IMR-90 (cell line): ENCODE results near the gene TRPM3. TPM values are rescaled to one million over a fixed set of nuclear protein-coding genes. Genes with fewer than 3 reads are reported as not detected.

ENCODE experiments used
- ATAC-seq: fragments of 200-7000 bp; cut with Tn5 transposase; 2 replicates; pipeline ENCODE4 v1.9.1; 2020; ENCODE audit warnings: low read depth, mild to moderate bottlenecking, moderate library complexity
- BruUV-seq: library from RNA; stranded (reverse); fragments of 400-500 nt; replicated peaks from 2 replicates; lab custom pipeline; 2021; lab: Mats Ljungman, UMichigan
- CTCF ChIA-PET: fragments of 300-600 bp; formaldehyde crosslinking; extraction: SDS; loops from one replicate; lab custom pipeline; 2021; ENCODE audit warnings: antibody characterized with exemption; lab: Yijun Ruan, JAX
- POLR2A ChIA-PET: fragments of 300-600 bp; sonication (Branson Sonifier 250); formaldehyde crosslinking; loops from one replicate; lab custom pipeline; 2022; ENCODE audit warnings: antibody characterized with exemption; ENCODE audit not compliant: unreplicated experiment; lab: Charles Lee
- DNase-seq: peaks from one replicate; pipeline ENCODE4 v3.0.0; 2013
- H2AFZ ChIP-seq: replicated peaks from 2 replicates; pipeline ENCODE3; 2013; ENCODE audit warnings: low read length, mild to moderate bottlenecking; ENCODE audit not compliant: poor library complexity
- H2AK5ac ChIP-seq: 2 replicates; pipeline ENCODE4 v1.6.1; 2013; ENCODE audit warnings: low read depth, low read length, inconsistent platforms
- H2AK9ac ChIP-seq: replicated peaks from 2 replicates; pipeline ENCODE3; 2013; ENCODE audit warnings: mild to moderate bottlenecking, low read depth, low read length, moderate library complexity; ENCODE audit not compliant: poor library complexity
- H2BK120ac ChIP-seq: 2 replicates; pipeline ENCODE4 v1.6.1; 2013; ENCODE audit warnings: low read depth, low read length, inconsistent platforms
- H2BK15ac ChIP-seq: 3 replicates; pipeline ENCODE4 v1.6.1; 2013; ENCODE audit warnings: low read depth, low read length, inconsistent platforms
- H2BK20ac ChIP-seq: 2 replicates; pipeline ENCODE4 v1.6.1; 2013; ENCODE audit warnings: low read depth, mild to moderate bottlenecking, inconsistent platforms, low read length, moderate library complexity
- H2BK5ac ChIP-seq: 2 replicates; pipeline ENCODE4 v1.6.1; 2013; ENCODE audit warnings: mild to moderate bottlenecking, low read depth, low read length, inconsistent platforms; ENCODE audit not compliant: poor library complexity, severe bottlenecking
- H3K14ac ChIP-seq: replicated peaks from 2 replicates; pipeline ENCODE4 v1.6.1; 2013; ENCODE audit warnings: low read depth, low read length, inconsistent platforms
- H3K18ac ChIP-seq: 2 replicates; pipeline ENCODE4 v1.6.1; 2013; ENCODE audit warnings: low read depth, low read length, control low read depth
- H3K23ac ChIP-seq: 2 replicates; pipeline ENCODE4 v1.6.1; 2013; ENCODE audit warnings: low read depth, low read length, inconsistent platforms
- H3K27ac ChIP-seq: 2 replicates; pipeline ENCODE4 v1.5.1; 2013; ENCODE audit warnings: mild to moderate bottlenecking, control low read depth, low read length; ENCODE audit not compliant: insufficient read depth
- H3K27me3 ChIP-seq: 2 replicates; pipeline ENCODE4 v1.6.1; 2013; ENCODE audit warnings: low read length; ENCODE audit not compliant: control insufficient read depth, insufficient read depth
- H3K36me3 ChIP-seq: 2 replicates; pipeline ENCODE4 v1.6.1; 2013; ENCODE audit warnings: low read length, mixed read lengths; ENCODE audit not compliant: control insufficient read depth, insufficient read depth
- H3K4ac ChIP-seq: 2 replicates; pipeline ENCODE4 v1.6.1; 2013; ENCODE audit warnings: low read depth, low read length, inconsistent platforms
- H3K4me1 ChIP-seq: 2 replicates; pipeline ENCODE4 v1.6.1; 2013; ENCODE audit warnings: low read length, mixed read lengths; ENCODE audit not compliant: control insufficient read depth, insufficient read depth
- H3K4me2 ChIP-seq: 2 replicates; pipeline ENCODE4 v1.6.1; 2013; ENCODE audit warnings: low read depth, mild to moderate bottlenecking, control low read depth, low read length, moderate library complexity
- H3K4me3 ChIP-seq: 2 replicates; pipeline ENCODE4 v1.5.1; 2013; ENCODE audit warnings: low read depth, mild to moderate bottlenecking, control low read depth, low read length, moderate library complexity; ENCODE audit not compliant: insufficient read depth
- H3K56ac ChIP-seq: 2 replicates; pipeline ENCODE4 v1.6.1; 2013; ENCODE audit warnings: low read length, inconsistent platforms; ENCODE audit not compliant: insufficient read depth; ENCODE audit errors: extremely low read depth
- H3K79me1 ChIP-seq, 2 experiments: 2 replicates each; pipeline ENCODE4 v1.6.1; 2013; ENCODE audit warnings: low read length in 2 of 2, inconsistent platforms in 1 of 2, low read depth in 1 of 2
- H3K9ac ChIP-seq: 2 replicates; pipeline ENCODE4 v1.6.1; 2013; ENCODE audit warnings: low read depth, low read length, control low read depth
- H3K9me1 ChIP-seq: 2 replicates; pipeline ENCODE4 v1.6.1; 2013; ENCODE audit warnings: low read length, inconsistent platforms; ENCODE audit not compliant: insufficient read depth
- H3K9me3 ChIP-seq: 2 replicates; pipeline ENCODE4 v1.6.1; 2013; ENCODE audit warnings: low read length; ENCODE audit not compliant: control insufficient read depth, insufficient read depth
- H4K20me1 ChIP-seq: 2 replicates; pipeline ENCODE4 v1.6.1; 2013; ENCODE audit warnings: low read length, inconsistent platforms; ENCODE audit not compliant: insufficient read depth
- H4K5ac ChIP-seq: 2 replicates; pipeline ENCODE4 v1.6.1; 2013; ENCODE audit warnings: mild to moderate bottlenecking, low read depth, low read length, control low read depth
- H4K8ac ChIP-seq, 2 experiments: 2 replicates each; pipeline ENCODE4 v1.6.1; 2013; ENCODE audit warnings: low read depth in 2 of 2, low read length in 2 of 2, control low read depth in 1 of 2, inconsistent platforms in 1 of 2
- H4K91ac ChIP-seq: 2 replicates; pipeline ENCODE4 v1.6.1; 2013; ENCODE audit warnings: low read depth, low read length, inconsistent platforms; ENCODE audit not compliant: insufficient read depth
- BHLHE40 ChIP-seq: fragments of 150-350 bp; IDR thresholded peaks from 2 replicates; pipeline ENCODE4 v1.6.1; 2016; ENCODE audit warnings: mild to moderate bottlenecking, low read depth, low read length
- CHD1 ChIP-seq: IDR thresholded peaks from 2 replicates; pipeline ENCODE4 v1.6.1; 2012; ENCODE audit warnings: low read depth, low read length, improper control_type of control experiment
- FOS ChIP-seq: fragments of 150-350 bp; IDR thresholded peaks from 2 replicates; pipeline ENCODE4 v1.6.1; 2016; ENCODE audit warnings: low read depth, low read length
- MAFK ChIP-seq: IDR thresholded peaks from 2 replicates; pipeline ENCODE4 v1.6.1; 2012; ENCODE audit warnings: low read depth, low read length, improper control_type of control experiment
- MAZ ChIP-seq: IDR thresholded peaks from 2 replicates; pipeline ENCODE4 v1.6.1; 2012; ENCODE audit warnings: low read depth, mild to moderate bottlenecking, low read length, improper control_type of control experiment, moderate library complexity, borderline replicate concordance
- NFE2L2 ChIP-seq: fragments of 150-350 bp; IDR thresholded peaks from 2 replicates; pipeline ENCODE4 v1.6.1; 2016; ENCODE audit warnings: low read depth, mild to moderate bottlenecking, low read length
- POLR2A ChIP-seq: IDR thresholded peaks from 2 replicates; pipeline ENCODE4 v1.6.1; 2012; ENCODE audit warnings: mild to moderate bottlenecking, low read depth, low read length
- RFX5 ChIP-seq: IDR thresholded peaks from 2 replicates; pipeline ENCODE4 v1.8.0; 2012; ENCODE audit warnings: low read depth, mild to moderate bottlenecking, low read length, moderate library complexity
- SMC3 ChIP-seq: fragments of 150-350 bp; IDR thresholded peaks from 2 replicates; pipeline ENCODE4 v1.6.1; 2016; ENCODE audit warnings: low read depth, mild to moderate bottlenecking, antibody characterized with exemption, low read length, moderate library complexity
- WGBS, 2 experiments: methylation state at CpG; one replicate each; pipeline versions ENCODE4 v1.1.5 to v1.1.7; 2013; ENCODE audit warnings: missing lambda C conversion rate in 2 of 2; ENCODE audit not compliant: insufficient read length in 1 of 2; ENCODE audit errors: extremely low coverage in 2 of 2; 5-methylcytosine and 5-hydroxymethylcytosine counted together
- dilution Hi-C: fragments of 300-500 bp; cut with HindIII; formaldehyde crosslinking; loops from one replicate; pipeline ENCODE4 v1.14.3; 2018; ENCODE audit warnings: low sequenced_read_pairs; ENCODE audit not compliant: unreplicated experiment
- in situ Hi-C: fragments of 300-500 bp; cut with MboI; formaldehyde crosslinking; loops from 3 replicates; pipeline ENCODE4 v1.14.3; 2019; ENCODE audit warnings: low sequenced_read_pairs, inconsistent platforms, mixed read lengths
- intact Hi-C: fragments of 100-400 bp; cut with micrococcal nuclease; formaldehyde crosslinking; loops from 2 replicates; pipeline ENCODE4 v1.10.0; 2022
- polyA plus RNA-seq, 3 experiments: library from polyadenylated mRNA; depleted of rRNA; stranded (reverse); fragments of >200 nt; gene quantifications; 2 replicates each; pipeline ENCODE4 v1.2.3, GENCODE V29; 2012; ENCODE audit warnings: low replicate concordance in 1 of 3
- total RNA-seq: library from RNA; depleted of rRNA; stranded (reverse); fragments of >200 nt; gene quantifications from 2 replicates; pipeline ENCODE4 v1.2.3, GENCODE V29; 2012
- TF ChIP-seq, protein P1 (sequence below): fragments of 150-350 bp; IDR thresholded peaks from 2 replicates; pipeline ENCODE4 v1.6.1; 2017; ENCODE audit warnings: mild to moderate bottlenecking, antibody characterized with exemption, low read length, low read depth
- TF ChIP-seq, protein P2 (sequence below): fragments of 150-350 bp; IDR thresholded peaks from 2 replicates; pipeline ENCODE4 v1.6.1; 2016; ENCODE audit warnings: low read depth, mild to moderate bottlenecking, low read length, moderate library complexity, borderline replicate concordance

TRPM3 gene
- total and polyA plus RNA-seq, 2 of the 4 experiments (the other 2 are of a cell fraction) = not detected

DNA sequence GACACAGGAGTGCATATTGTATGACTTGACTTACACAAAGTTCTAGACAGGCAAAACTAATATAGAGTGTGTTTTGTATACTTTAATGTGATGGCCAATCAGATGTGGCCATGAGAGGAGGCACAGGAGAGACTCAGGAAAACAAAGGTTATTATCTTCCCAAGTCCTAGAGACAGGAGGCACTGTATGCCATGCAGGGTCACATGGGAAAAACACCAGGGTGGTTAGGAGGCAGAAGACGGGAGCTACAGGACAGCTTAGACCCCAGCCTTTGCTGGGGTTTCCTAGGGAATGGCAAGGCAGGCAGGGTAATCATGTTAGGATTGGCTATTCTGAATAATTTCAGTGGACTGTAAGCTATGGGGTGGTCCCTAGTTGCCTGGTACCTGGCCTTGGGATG is 16.2 kb downstream of the TRPM3 start:
- Histone ChIP-seq H3K36me3 (no peaks in the 10 kb centered on the region), H4K8ac (no peak overlapping the region), H3K79me1 (no peaks in the 10 kb centered on the region), H3K4me2 (no peak overlapping the region), H3K4me3 (no peak overlapping the region), H2BK15ac (no peak overlapping the region), H3K27ac (no peak overlapping the region), H2BK5ac (no peak overlapping the region), H3K9ac (no peak overlapping the region), H2AK9ac (no peak overlapping the region), H2BK120ac (no peak overlapping the region), H3K23ac (no peak overlapping the region), H3K4ac (no peak overlapping the region), H3K4me1 (no peaks in the 10 kb centered on the region), H2AK5ac (no peak overlapping the region), H4K5ac (no peak overlapping the region), H3K27me3 (no peaks in the 10 kb centered on the region), H2BK20ac (no peak overlapping the region), H3K18ac (no peak overlapping the region), H3K56ac (no peak overlapping the region), H3K9me1 (no peaks in the 10 kb centered on the region), H2AFZ (no peak overlapping the region), H3K14ac (no peak overlapping the region), H3K9me3 (no peaks in the 10 kb centered on the region), H4K91ac (no peak overlapping the region), H4K20me1 (no peaks in the 10 kb centered on the region)
- intact Hi-C loops = no loop called here
- no CpG with 5 or more reads among the region's 1 CpG for WGBS, 2 experiments
- dilution Hi-C loops = no loop called here
- DNase-seq = no peak
- in situ Hi-C loops = no loop called here
- TF ChIP-seq BHLHE40 = no peak
- TF ChIP-seq NFE2L2 = no peak
- TF ChIP-seq, protein P1, sequence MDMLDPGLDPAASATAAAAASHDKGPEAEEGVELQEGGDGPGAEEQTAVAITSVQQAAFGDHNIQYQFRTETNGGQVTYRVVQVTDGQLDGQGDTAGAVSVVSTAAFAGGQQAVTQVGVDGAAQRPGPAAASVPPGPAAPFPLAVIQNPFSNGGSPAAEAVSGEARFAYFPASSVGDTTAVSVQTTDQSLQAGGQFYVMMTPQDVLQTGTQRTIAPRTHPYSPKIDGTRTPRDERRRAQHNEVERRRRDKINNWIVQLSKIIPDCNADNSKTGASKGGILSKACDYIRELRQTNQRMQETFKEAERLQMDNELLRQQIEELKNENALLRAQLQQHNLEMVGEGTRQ = no peak
- no peak for TF ChIP-seq MAFK
- TF ChIP-seq FOS = no peak
- TF ChIP-seq, protein P2, sequence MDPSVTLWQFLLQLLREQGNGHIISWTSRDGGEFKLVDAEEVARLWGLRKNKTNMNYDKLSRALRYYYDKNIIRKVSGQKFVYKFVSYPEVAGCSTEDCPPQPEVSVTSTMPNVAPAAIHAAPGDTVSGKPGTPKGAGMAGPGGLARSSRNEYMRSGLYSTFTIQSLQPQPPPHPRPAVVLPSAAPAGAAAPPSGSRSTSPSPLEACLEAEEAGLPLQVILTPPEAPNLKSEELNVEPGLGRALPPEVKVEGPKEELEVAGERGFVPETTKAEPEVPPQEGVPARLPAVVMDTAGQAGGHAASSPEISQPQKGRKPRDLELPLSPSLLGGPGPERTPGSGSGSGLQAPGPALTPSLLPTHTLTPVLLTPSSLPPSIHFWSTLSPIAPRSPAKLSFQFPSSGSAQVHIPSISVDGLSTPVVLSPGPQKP = no peak
- TF ChIP-seq SMC3 = no peak
- no peak for TF ChIP-seq CHD1
- TF ChIP-seq POLR2A = no peak
- no peak for TF ChIP-seq RFX5
- TF ChIP-seq MAZ = no peak
- no TSS peak for BruUV-seq
- ChIA-PET POLR2A (no interaction called here), CTCF (no interaction called here)
- no peak for ATAC-seq
